Spleen (tissue), 7 donors: Measurements from ENCODE around the gene ZSCAN21.

Experiments used
- POLR2A ChIP-seq, 3 donors: fragments of 450-650 bp; IDR thresholded peaks; one replicate each; pipeline ENCODE4 v1.5.1; 2017; ENCODE audit warnings: antibody characterized with exemption in 3 of 3, mild to moderate bottlenecking in 1 of 3
- POLR2AphosphoS5 ChIP-seq, 3 donors: sonication (generic); formaldehyde crosslinking; IDR thresholded peaks; one replicate each; pipeline ENCODE4 v1.5.1; 2017; ENCODE audit warnings: antibody characterized with exemption in 3 of 3
- TF ChIP-seq, protein P1 (sequence below), 11 experiments: fragments of 200-600 bp in 7 of 11; fragments of 450-650 bp in 4 of 11; sonication (generic) in 4 of 11; IDR thresholded peaks in 8 of 11; conservative IDR thresholded peaks in 3 of 11; 1 replicate in 7 of 11; 2 replicates in 4 of 11; pipeline versions ENCODE4 v1.4.0 to v1.8.0; 2016 to 2021; ENCODE audit warnings: antibody characterized with exemption in 11 of 11, inconsistent platforms in 4 of 11, mild to moderate bottlenecking in 1 of 11
- donor health status: DM: no; HTN: no; CAD: no; lungs with moderate emphysema.
- donor health status: DM: no; HTN: no; CAD: no.
- donor health status: DM: no; HTN: no; CAD: no.

DNA sequence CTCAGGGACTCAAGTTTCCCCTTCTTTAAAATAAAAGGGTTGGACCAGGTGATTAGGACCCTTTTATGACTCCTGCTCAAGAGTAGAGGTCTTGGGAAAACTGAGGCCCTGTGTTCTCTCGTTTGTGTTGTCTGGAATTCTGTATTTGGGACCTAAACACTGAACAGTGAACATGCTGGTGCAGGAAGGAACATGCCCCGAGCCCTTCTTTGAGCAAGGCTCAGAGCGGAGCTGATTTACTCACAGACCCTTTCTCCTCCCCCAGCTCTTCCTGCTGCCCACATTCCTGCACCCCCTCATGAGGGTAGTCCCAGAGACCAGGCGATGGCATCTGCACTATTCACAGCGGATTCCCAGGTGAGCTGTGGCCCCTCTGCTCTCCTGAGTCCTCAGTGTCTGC lies 20.0 kb upstream of the ZSCAN21 start:
- TF ChIP-seq POLR2A (IDR thresholded peaks at IDR 0.05) (no peak), POLR2AphosphoS5 (IDR thresholded peaks at IDR 0.05) (no peak)
- TF ChIP-seq, protein P1, sequence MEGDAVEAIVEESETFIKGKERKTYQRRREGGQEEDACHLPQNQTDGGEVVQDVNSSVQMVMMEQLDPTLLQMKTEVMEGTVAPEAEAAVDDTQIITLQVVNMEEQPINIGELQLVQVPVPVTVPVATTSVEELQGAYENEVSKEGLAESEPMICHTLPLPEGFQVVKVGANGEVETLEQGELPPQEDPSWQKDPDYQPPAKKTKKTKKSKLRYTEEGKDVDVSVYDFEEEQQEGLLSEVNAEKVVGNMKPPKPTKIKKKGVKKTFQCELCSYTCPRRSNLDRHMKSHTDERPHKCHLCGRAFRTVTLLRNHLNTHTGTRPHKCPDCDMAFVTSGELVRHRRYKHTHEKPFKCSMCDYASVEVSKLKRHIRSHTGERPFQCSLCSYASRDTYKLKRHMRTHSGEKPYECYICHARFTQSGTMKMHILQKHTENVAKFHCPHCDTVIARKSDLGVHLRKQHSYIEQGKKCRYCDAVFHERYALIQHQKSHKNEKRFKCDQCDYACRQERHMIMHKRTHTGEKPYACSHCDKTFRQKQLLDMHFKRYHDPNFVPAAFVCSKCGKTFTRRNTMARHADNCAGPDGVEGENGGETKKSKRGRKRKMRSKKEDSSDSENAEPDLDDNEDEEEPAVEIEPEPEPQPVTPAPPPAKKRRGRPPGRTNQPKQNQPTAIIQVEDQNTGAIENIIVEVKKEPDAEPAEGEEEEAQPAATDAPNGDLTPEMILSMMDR (IDR thresholded peaks at IDR 0.05 in 8 of 11, conservative IDR thresholded peaks at IDR 0.05 in 3 of 11) = no peak
